ENCODE results near the gene NTRK3.

Gene NTRK3

DNA sequence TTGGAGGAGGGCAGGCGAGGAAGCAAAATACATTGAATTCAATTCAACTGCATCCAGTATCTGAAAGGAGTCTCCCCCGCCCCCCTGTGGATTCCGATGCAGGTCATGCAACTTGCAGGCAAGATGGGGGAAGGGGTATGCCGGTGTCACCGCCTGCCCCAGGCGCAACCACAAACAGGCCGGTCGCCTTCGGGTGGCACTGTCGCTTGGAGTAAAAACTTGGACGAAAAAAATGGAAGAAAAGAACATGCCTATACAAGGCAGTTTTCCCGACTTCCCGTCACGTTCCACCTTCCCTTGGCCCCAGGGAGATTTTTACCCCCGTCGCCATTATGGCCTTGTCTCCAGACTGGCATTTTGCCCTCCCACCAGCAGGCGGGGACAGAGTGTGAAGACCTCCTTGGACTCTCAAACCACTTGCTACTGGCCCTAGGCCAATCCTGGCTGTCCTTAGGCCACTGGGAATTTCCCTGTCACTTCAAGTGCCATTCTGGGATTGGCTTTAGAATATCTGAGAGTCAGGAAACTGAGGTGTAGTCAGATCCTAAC is 1.6 kb upstream of the NTRK3 start:
- DNase-seq (ENCODE audit: low read depth in 1 of 2, low spot score in 1 of 2), result no peak

DNA sequence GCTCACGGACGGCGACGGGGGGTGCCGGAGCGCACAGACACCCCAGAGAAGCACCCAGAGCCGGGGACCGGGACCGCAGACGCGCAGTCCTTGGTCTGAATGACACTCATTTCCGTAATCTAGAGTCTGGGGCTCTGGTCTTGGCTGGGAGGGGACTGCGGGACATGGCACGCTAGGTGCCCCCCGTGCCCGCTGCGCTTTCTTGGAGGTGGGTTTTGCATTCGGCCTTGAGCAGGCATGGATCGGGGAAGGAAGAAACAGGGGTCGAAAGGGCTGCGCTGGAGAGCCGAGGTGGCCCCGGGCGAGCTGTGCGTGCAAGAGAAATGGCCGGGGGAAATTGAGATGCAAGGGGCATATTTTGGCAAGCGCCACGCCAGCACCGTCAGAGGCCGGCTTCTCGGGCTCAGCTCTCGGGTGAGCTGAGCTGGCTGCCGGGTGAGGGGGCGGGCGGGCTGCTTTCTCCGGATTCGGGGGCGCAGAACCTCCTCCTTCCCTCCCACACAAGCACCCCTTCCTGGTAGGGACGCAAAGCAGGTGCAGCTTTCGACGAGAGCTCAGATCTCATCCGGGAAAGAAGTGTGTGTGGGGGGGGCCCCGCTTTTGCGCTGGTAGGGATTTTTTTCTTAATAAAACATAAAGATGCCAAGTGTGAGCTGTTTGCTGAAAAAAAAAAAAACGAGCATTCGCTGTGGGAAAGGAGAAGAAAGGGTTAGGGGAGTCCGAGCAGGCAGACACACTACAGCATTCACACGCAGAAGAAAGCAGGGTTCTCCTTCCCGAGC is 963 bp upstream of the NTRK3 start:
- no peak for DNase-seq (ENCODE audit: low read depth in 1 of 2, low spot score in 1 of 2)

DNA sequence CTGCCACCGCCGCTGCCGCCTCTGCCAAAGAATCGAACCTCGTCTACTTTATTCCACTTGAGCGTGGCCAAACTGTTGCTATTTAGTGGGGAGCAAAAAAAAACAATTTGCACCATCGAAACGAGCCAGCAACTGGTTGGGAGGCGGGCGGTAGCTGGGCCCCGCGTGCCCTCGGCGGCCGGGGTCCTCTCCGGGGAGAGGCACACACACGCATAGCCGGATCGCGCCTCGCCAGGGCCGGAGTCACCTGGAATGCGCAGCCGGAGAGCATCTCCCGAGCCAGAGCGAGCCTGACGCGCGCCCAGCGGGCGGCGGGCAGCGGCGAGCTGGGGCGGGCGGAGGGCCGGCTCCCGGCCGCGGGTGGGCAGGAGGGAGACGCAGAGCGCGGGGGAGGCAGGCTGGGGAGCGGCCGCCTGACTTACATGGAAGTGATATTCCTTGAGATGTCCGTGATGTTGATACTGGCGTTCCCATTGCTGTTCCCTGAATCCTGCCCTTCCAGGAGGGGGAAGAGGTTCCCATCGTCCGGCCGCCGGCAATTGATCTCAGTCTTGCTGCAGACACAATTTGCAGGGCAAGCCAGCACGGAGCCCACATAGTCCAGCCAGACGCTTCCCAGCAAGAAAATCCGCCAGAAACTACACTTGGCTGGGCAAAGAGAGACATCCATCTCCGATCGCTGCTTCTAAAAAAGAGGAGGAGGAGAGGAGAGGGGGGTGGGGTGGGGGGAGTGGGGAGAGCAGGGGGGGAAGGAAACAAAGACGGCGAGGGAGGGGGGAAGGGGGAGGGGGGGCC is 858 bp downstream of the NTRK3 start:
- DNase-seq (ENCODE audit: low read depth in 1 of 2, low spot score in 1 of 2), result no peak

DNA sequence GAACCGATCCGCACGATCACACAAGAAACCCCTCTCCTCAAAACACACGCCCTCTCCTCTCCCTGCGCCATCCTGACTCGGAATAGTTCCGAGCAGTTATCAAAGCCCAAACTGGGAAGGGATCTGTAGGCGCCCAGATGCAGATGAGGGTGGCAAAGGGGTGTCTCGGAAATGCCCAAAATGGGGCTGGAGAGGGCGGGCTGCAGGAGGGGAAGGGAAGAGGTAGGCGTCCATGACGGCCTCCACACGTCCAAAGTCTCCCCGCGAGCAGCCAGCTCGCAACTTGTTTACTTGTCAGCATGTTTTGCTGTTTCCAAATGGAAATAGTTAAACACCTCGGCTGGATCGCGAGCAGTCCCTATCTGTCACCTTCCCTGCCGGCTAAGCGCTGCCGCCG is 1.5 kb downstream of the NTRK3 start:
- no peak for DNase-seq (ENCODE audit: low read depth in 1 of 2, low spot score in 1 of 2)

DNA sequence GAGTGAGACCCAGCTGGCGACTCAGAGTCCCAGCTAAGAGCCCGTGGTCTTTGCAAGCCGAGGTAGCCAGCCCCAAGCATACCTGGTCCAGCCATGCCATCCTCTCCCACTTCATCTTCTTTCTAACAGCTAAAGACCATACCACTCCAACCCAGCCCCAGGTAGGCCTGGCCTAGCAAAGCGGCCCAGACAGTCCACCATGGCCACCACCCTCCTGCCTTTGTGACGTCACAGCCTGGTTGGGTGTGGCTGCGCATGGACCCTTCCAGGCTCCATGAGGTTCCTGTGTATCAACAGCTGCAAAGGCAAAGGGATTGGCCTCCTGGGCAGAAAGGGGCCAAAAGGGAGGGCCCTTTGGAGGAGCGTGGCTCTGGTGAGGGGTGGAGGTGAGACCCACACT is 4.1 kb downstream of the NTRK3 start:
- no peak for DNase-seq (ENCODE audit: low read depth in 1 of 2, low spot score in 1 of 2)

DNA sequence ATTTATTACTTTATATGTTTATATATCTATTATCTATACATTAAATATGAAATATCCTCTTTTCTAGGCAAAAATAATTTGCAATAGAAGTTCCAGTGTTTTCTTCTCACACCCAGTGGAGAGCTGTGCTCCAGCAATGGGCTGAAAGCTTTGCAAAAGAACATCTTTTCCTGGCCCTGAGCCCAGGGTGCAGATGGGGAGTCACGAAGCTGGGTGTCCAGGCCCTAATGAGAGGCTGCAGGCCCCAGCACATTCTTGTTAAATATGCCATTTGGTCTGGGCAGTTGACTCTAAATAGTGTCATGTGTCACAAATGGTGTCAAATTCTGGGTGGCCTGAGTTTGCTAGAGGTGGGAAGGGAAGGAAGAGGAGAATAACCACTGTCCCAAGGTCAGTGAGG is 5.7 kb downstream of the NTRK3 start:
- DNase-seq (ENCODE audit: low read depth in 1 of 2, low spot score in 1 of 2), result no peak

DNA sequence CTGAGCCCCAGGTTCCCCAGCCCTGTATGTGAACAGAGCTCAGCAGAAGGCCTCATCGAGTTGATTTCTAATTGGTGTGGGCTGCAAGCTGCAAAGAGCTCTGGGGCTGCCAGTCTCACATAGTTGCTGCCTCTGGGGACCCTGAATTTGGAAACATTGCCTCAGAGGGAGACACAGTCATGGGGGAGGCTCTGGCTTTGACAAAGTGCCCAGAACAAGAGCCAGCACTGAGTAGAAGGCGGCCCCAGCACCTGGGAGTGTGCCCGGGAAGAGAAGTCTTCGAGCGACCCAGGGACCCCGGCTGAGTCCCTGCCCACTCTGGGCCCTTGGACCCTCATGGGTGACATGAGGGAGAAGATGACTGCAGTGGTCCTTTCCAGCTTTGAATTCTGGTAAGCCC is 7.3 kb downstream of the NTRK3 start:
- no peak for DNase-seq (ENCODE audit: low read depth in 1 of 2, low spot score in 1 of 2)

DNA sequence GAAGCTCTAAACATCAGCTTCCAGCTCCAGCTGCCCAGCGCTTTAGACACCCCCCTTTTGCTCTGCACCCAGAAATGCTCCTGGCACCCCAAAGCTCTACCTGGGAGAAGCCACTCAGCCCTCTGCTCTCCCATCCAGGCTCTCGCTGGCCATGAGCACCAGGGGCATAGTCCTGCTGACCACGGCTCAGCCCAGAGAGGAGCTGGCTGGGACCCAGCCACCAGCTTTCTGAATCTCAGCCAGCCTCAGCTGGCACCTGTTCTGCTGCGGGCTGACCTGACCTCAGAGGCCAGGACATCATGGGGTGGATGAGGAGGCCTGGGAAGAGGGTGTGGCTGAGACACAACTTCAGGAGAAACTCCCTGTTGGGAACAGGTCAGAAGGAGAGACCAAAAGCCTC is 8.6 kb downstream of the NTRK3 start:
- DNase-seq (ENCODE audit: low read depth in 1 of 2, low spot score in 1 of 2), result no peak

DNA sequence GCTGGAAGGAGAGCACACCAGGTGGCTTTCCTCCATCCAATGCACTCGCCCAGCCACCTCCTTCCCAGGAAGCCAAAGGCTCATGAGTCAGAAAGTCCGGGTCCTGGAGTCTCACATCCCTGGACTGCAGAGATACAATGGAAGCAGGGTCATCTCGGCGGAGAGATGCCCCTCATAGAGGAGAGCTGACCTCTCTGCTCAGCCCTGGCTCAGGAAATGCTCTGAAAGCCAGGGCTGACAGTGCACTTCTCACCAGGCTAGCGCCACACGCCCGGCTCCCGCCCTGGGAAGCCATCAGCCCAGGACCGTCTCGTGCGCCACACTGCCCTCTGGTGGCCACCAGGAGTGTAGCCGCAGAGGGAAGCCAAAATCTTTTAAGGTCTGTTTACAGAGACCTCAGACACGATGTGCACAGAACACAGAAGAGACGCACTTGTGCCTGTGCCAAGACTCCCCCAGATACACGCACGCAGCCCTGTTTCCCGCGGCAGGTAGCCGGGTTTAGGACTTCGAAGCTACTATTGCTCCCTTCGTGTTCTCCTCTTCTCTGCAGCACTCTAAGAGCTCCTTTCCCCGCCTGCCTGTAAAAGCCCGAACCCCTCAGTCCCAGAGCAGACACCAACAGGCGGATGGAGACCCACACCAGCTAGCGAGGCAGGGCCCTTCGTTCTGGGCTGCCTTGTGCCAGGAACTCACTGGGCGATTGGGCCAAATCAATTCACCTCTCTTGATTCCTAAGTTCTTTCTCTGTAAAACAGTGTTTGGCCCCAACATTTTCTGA is 9.7 kb downstream of the NTRK3 start:
- DNase-seq (ENCODE audit: low read depth in 1 of 2, low spot score in 1 of 2), result peak; percentile 50 to 59

DNA sequence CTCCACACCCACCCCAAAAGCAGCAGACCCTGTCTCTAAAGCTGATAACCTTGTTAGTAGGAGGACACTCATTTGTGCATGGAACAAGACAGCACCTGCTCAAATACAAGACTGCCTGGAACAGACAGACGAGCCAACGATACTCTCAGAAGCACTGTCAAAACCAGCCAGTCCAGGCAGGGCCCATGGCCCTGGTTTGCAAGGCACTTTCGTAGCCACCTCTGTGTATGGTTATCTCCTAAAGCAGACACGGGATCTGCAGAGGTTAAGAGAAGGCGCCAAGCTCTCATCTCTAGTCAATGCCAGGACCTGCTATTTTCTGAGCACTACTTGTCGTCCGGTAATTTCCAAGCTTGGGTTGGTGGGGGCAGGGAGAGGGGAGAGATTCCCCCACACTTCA is 10.5 kb downstream of the NTRK3 start:
- DNase-seq (ENCODE audit: low read depth in 1 of 2, low spot score in 1 of 2), result no peak

DNA sequence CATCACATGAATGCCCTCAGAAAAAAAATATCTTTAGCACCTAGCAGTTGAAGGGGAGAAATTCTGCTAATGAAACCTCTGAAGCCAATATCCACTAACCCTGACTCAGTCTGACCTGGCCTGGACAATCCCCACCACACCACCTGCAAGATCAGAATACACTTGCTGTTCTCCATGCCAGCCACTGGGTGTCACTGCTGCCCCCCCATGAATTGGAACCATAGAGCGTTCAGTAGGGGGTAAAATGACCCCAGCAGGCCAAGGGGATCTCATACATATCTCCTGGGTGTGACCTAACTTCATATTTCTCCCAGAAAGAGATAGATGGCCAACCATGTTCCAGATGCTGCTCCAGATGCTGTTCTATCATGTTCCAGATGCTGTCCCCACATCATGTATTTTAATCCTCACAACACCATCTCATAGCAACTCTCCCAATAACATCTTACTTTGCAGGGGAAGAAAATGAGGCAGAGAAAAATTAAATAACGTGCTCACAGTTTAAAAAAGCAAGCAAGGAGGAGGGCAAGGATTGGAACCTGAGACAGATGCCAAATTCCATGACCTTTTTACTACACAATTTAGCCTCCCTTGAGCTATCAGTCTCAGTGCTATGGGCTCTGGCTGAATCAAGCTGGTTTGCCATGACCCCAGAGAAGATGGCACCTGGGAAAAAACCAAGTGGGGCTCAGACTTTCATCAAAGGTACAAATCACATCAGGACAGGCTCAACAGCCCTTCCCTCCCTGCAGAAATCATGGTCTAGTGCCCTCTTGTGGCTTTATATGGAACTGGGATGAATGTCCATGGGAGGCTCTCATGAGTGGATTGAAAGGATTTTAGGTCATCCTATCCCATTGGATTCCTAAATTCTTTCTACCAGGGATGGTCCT is 12.4 kb downstream of the NTRK3 start:
- DNase-seq (ENCODE audit: low read depth in 1 of 2, low spot score in 1 of 2), result no peak

DNA sequence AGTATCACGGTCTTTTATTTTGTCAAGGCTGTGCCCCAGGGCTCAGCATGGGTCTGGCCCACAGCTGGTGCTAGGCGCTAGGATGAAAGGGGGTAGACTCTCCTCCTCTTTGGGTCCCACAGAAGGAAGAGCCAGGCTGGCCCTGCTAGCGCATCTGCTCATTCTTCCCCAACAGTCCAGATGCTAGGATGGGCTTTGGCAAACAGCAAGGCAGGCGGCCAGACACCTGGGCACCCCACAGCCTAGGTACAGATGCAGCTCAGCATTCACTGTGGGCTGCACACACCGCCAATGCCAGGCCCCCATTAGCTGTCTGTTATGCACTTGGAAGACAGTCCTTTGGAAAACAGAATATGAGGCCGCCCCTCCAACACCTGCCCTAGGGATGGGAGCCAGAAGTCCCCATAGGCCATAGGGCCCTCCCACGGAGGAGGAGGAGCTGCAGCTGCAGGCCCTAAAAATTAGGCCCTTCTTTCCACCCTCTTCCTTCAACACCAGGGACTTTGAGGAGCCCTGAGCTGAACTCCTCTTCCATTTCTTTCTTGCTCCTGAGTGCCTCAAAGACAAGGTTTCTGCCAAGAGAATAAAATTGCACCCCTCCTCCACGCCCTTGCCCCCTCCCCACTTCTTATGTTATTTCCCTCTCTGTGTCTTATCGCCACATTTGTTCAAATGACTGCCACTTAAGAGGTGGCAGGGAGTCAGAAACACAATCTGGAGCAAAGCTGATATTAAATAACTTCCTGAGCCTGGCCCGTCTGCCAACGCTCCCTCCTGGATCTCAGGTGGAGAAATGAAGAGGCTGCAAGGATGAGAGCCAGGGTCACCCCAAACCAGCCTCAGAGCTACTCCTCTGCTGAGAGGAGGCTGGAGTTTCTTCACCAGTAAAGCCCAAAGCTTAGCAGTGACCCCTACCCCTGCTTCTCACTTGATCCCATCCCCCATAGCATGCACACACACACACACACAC is 13.7 kb downstream of the NTRK3 start:
- no peak for DNase-seq (ENCODE audit: low read depth in 1 of 2, low spot score in 1 of 2)

DNA sequence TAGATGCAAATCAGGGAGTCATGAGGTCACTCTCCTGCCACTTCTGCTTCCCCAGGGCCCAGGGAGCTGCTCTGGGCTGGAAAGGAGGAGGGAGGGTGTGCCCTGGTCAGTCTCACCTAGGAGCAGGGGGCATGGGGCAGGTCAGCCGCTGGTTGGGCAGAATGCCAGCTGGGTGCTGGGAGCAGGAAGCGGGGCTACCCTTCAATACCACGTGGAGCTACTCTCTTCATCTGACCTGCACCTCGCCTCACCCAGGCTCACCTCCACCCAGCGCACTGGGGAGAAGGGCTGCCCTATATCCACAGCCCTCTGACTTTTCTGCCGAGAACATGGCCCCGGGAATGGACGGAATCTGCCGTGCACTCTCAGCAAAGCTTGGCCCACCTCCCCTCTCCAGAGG is 15.1 kb downstream of the NTRK3 start:
- no peak for DNase-seq (ENCODE audit: low read depth in 1 of 2, low spot score in 1 of 2)

DNA sequence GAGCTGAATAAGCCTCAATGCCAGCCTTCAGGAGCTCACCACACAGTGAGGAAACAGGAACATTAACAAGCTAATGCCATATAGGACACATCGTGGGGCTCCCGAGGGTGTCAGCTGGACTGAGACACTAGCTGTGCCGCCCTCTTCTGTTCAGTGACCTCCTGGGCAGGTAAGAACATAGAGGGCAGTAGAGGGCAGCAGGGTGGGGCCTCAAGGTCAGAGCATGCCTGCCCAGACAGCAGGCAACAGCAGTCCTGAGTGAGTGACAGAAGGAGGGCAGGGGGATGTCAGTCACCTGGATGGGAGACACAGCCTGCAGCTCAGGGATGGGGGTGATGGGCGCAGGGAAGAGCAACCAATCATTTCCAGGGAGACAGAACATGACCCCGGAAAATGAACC is 15.5 kb downstream of the NTRK3 start:
- DNase-seq (ENCODE audit: low read depth in 1 of 2, low spot score in 1 of 2), result no peak

DNA sequence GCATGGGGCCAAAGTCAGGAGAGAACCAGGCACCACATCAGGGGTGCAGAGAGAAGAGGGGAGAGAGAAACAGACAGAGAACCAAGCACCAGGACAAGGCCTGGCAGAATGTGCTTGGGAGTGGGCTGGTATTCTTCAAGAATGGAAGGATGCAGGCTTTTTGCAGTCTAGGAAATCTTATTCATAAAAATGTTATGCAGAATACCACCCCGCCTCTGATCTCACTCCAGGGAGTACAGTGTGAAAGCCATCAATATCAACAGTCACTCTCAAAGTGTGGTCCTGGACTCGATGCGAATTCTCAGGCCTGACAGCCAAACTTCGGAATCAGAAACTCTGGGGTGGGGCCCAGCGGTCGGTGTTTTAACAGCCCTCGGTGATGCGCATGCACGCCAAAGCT is 16.9 kb downstream of the NTRK3 start:
- no peak for DNase-seq (ENCODE audit: low read depth in 1 of 2, low spot score in 1 of 2)

DNA sequence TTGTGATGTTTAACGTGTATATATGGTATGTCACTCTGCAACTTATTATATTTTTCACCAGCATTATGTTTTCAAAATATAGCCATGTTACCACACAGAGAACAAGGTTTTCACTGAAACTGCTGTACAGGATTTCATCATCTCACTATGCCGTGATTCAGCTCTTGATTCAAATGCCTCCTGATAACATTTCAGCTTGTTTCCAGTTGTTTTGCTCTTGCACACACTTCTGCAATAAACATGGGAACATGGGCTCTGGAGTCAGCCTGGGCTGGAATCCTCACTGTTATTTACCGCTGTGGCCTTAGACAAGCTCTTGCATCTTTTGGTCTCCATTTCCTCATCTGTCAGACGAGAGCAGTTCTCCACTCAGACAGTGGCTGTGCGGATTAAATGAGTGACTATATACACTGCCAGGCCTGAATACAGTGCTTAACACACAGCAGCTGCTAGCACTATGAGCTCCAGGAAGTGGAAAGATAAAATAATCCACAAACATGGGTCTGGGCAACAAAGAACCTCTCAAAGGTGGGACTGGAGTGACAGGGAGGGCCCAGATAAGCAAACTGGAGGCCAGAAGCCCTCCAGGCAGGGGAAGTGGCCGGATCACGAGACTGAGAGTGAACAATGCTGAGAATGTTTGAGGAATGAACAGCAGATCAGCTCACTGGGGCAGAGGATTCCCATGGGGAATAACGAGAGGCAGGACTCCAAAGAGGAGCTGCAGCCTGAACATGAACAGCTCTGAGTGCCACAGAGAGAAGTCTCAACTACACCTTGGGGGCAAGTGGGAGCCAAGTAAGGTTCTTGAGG is 17.7 kb downstream of the NTRK3 start:
- no peak for DNase-seq (ENCODE audit: low read depth in 1 of 2, low spot score in 1 of 2)

DNA sequence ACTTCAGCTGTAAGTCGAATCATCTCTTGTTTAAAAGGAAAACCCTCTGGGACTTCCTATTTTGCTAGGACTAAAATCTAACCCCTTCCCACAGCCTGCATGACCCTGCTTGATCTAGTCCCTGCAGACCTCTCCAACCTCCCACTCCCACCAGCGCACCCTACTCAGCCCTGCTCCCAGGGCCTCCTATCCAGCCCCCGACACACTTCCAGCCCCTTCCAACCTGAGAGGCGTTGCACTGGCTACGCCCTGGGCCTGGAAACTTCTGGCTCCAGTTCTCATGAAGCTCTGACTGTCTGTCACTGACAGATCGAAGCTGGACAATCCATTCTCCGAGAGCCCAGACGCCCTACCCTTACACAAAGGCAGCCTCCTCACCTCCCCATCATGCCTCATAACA is 21.8 kb downstream of the NTRK3 start:
- DNase-seq (ENCODE audit: low read depth in 1 of 2, low spot score in 1 of 2), result no peak

DNA sequence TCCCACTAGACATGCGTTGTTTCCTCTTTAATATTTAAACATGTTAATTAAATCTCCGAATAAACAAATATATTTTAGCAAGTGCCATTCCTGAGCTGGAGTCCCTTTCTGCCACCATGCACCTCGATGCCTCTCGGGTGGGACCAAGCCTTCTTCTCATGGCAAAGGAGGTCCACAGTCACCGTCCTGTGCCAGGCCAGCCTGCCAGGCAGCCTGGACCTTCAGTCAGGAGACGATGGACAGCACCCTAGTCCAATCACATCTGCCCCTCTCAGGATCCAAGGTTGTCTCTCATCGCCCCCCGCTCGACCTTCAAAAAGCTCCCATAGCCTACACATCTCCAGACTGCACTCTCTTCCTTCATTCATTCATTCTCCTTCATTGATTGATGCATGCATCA is 22.6 kb downstream of the NTRK3 start:
- no peak for DNase-seq (ENCODE audit: low read depth in 1 of 2, low spot score in 1 of 2)

DNA sequence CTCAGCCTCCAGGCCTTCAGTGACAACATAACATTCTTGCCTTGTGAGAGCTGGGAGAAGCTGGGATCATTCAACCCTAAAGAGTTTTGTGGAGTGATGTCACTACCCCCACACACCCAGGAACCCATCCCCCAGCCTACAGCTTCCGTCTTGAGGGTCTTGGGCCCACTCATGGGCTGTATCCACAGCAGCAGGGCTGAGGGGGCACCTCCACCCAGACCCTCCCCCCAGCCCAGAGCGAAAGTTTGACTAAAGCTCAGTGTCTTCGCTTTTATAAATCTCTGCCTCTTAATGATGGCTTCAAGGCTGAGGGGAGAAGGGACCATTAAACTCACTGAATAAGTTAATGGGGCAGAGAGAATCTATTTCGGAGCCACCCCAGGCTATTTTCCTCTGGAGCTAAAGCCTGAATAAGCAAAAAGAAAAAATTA is 23.8 kb downstream of the NTRK3 start:
- DNase-seq (ENCODE audit: low read depth in 1 of 2, low spot score in 1 of 2), result no peak

Data from activated T-helper 1 cell treated with anti-CD3 and anti-CD28 coated beads, Interleukin-2, amount 50 U/mL, for 16 hours (primary cell).